OCI-LY1 (cell line): ENCODE measurements around the gene AVP.

ENCODE experiments used
- H2AFZ ChIP-seq: fragments of 200-600 bp; sonication (generic), shearing (Covaris generic); 2 replicates; pipeline ENCODE4 v1.6.0; 2014; ENCODE audit warnings: antibody characterized with exemption, mild to moderate bottlenecking, low read length
- H3F3A ChIP-seq: fragments of 200-600 bp; sonication (generic), shearing (Covaris generic); 2 replicates; pipeline ENCODE4 v1.6.0; 2014; ENCODE audit warnings: mild to moderate bottlenecking, antibody characterized with exemption, low read length, moderate library complexity; ENCODE audit not compliant: insufficient read depth
- H3K27ac ChIP-seq: fragments of 200-600 bp; sonication (generic); 2 replicates; pipeline ENCODE4 v1.5.1; 2014; ENCODE audit warnings: low read length, mixed run types, mild to moderate bottlenecking, low read depth; ENCODE audit not compliant: poor library complexity, severe bottlenecking
- H3K27me3 ChIP-seq: fragments of 200-600 bp; sonication (generic); 2 replicates; pipeline ENCODE4 v1.6.0; 2014; ENCODE audit warnings: antibody characterized with exemption, mild to moderate bottlenecking, low read length, moderate library complexity; ENCODE audit not compliant: insufficient read depth
- H3K36me3 ChIP-seq: fragments of 200-600 bp; sonication (generic); 2 replicates; pipeline ENCODE4 v1.6.1; 2014; ENCODE audit warnings: mild to moderate bottlenecking, antibody characterized with exemption, low read length, moderate library complexity, mixed read lengths; ENCODE audit not compliant: insufficient read depth
- H3K4me1 ChIP-seq: fragments of 200-600 bp; sonication (generic); 2 replicates; pipeline ENCODE4 v1.5.1; 2014; ENCODE audit warnings: mild to moderate bottlenecking, low read length, moderate library complexity; ENCODE audit not compliant: insufficient read depth, severe bottlenecking
- H3K4me2 ChIP-seq: fragments of 200-600 bp; sonication (generic), shearing (Covaris generic); 2 replicates; pipeline ENCODE4 v1.6.1; 2014; ENCODE audit warnings: low read length
- H3K4me3 ChIP-seq: fragments of 200-600 bp; sonication (generic); 2 replicates; pipeline ENCODE4 v1.5.1; 2014; ENCODE audit warnings: low read length, low read depth, mild to moderate bottlenecking, mixed read lengths; ENCODE audit not compliant: poor library complexity, severe bottlenecking
- H3K79me2 ChIP-seq: fragments of 200-600 bp; shearing (Covaris generic); 2 replicates; pipeline ENCODE4 v1.6.1; 2016; ENCODE audit warnings: mixed run types, low read length, mixed read lengths; ENCODE audit not compliant: insufficient read depth
- H3K9ac ChIP-seq: fragments of 200-600 bp; sonication (generic), shearing (Covaris generic); 2 replicates; pipeline ENCODE4 v1.6.1; 2014; ENCODE audit warnings: mild to moderate bottlenecking, low read length, mixed read lengths
- H3K9me2 ChIP-seq: fragments of 200-600 bp; sonication (generic), shearing (Covaris generic); 2 replicates; pipeline ENCODE4 v1.6.1; 2014; ENCODE audit warnings: low read depth, mild to moderate bottlenecking, low read length, mixed read lengths
- H3K9me3 ChIP-seq: fragments of 200-600 bp; shearing (Covaris generic); 2 replicates; pipeline ENCODE4 v1.6.1; 2014; ENCODE audit warnings: low read length, mixed read lengths
- H4K20me1 ChIP-seq: fragments of 200-600 bp; sonication (generic), shearing (Covaris generic); 2 replicates; pipeline ENCODE4 v1.6.0; 2016; ENCODE audit warnings: mild to moderate bottlenecking, low read length; ENCODE audit not compliant: insufficient read depth
- EZH2 ChIP-seq: fragments of 200-600 bp; sonication (generic), shearing (Covaris generic); IDR thresholded peaks from 2 replicates; pipeline ENCODE4 v1.8.0; 2017; ENCODE audit warnings: borderline replicate concordance, mixed run types, mild to moderate bottlenecking, antibody characterized with exemption, low read length, moderate library complexity, mixed read lengths
- TF ChIP-seq, protein P1 (sequence below): fragments of 200-600 bp; sonication (generic), shearing (Covaris generic); IDR thresholded peaks from 2 replicates; pipeline ENCODE4 v1.5.1; 2017; ENCODE audit warnings: mild to moderate bottlenecking, antibody characterized with exemption, low read length, moderate library complexity, mixed read lengths

Gene AVP

DNA sequence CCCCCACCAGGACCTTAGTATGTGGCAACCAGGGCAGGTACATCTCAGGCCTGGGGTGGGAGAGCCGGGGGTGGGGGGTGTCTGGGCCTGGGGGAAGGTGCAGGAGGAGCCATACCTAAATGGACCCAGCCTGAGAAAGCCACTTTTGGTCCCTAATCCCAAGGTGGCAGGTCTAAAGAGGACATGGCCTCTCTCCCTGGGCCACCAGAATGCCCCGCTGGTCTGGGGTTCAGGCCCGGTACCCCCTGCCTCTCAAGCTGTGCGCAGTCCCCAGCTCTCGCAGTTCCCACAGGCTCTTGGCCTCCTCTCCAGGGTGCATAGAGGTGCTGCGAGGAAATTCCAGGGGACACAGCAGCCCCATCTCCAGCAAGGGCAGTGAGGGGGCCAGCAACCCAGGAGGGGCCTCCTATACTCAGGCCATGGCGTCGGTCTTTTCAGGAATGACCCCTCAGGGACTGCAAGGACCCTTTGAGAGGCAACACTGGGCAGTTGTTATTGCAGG, 1.1 kb upstream of the AVP start:
- H3K9me2 ChIP-seq, result no peaks in the 10 kb centered on the region
- H3K27me3 ChIP-seq, result no peaks in the 10 kb centered on the region; the same call in 1 of the 2 replicates
- H3K79me2 ChIP-seq, result no peaks in the 10 kb centered on the region
- no peak overlapping the region for H3K4me2 ChIP-seq
- H2AFZ ChIP-seq, result no peak overlapping the region
- no peak overlapping the region for H3K9ac ChIP-seq
- H3K27ac ChIP-seq, result no peak overlapping the region
- H3F3A ChIP-seq, result no peaks in the 10 kb centered on the region
- no peaks in the 10 kb centered on the region for H3K9me3 ChIP-seq
- no peak overlapping the region for H3K4me3 ChIP-seq
- TF ChIP-seq EZH2, result no peak
- TF ChIP-seq, protein P1, sequence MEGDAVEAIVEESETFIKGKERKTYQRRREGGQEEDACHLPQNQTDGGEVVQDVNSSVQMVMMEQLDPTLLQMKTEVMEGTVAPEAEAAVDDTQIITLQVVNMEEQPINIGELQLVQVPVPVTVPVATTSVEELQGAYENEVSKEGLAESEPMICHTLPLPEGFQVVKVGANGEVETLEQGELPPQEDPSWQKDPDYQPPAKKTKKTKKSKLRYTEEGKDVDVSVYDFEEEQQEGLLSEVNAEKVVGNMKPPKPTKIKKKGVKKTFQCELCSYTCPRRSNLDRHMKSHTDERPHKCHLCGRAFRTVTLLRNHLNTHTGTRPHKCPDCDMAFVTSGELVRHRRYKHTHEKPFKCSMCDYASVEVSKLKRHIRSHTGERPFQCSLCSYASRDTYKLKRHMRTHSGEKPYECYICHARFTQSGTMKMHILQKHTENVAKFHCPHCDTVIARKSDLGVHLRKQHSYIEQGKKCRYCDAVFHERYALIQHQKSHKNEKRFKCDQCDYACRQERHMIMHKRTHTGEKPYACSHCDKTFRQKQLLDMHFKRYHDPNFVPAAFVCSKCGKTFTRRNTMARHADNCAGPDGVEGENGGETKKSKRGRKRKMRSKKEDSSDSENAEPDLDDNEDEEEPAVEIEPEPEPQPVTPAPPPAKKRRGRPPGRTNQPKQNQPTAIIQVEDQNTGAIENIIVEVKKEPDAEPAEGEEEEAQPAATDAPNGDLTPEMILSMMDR, result no peak
- no peaks in the 10 kb centered on the region for H3K4me1 ChIP-seq
- H4K20me1 ChIP-seq, result no peaks in the 10 kb centered on the region
- H3K36me3 ChIP-seq, result no peaks in the 10 kb centered on the region

DNA sequence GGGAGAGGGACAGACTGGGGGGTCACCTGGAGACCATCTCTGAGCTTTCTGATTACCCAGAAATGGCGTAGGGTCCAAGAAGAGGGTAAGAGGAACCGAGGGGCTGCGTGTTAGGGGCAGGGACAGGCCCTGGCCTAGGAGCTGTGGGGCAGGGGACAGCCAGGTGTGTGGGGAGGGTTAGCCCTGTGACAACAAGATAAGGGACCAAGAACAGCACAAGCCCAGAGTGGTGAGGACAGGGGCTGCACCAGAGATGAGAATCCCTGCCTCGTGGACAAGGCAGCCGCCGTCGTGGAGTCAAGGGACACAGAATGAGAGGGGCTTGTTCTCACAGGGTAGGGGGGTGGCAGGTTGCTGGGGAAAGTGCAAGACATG, 449 bp upstream of the AVP start:
- Histone ChIP-seq H3K9me3 (no peaks in the 10 kb centered on the region), H3K79me2 (no peaks in the 10 kb centered on the region), H3K27ac (no peak overlapping the region), H3K4me2 (no peak overlapping the region), H3K36me3 (no peaks in the 10 kb centered on the region), H3F3A (no peaks in the 10 kb centered on the region), H3K27me3 (no peaks in the 10 kb centered on the region; the same call in 1 of the 2 replicates), H3K9ac (no peak overlapping the region), H3K4me3 (no peak overlapping the region), H3K4me1 (no peaks in the 10 kb centered on the region), H4K20me1 (no peaks in the 10 kb centered on the region), H2AFZ (no peak overlapping the region), H3K9me2 (no peaks in the 10 kb centered on the region)
- TF ChIP-seq, protein P1, result no peak
- no peak for TF ChIP-seq EZH2

DNA sequence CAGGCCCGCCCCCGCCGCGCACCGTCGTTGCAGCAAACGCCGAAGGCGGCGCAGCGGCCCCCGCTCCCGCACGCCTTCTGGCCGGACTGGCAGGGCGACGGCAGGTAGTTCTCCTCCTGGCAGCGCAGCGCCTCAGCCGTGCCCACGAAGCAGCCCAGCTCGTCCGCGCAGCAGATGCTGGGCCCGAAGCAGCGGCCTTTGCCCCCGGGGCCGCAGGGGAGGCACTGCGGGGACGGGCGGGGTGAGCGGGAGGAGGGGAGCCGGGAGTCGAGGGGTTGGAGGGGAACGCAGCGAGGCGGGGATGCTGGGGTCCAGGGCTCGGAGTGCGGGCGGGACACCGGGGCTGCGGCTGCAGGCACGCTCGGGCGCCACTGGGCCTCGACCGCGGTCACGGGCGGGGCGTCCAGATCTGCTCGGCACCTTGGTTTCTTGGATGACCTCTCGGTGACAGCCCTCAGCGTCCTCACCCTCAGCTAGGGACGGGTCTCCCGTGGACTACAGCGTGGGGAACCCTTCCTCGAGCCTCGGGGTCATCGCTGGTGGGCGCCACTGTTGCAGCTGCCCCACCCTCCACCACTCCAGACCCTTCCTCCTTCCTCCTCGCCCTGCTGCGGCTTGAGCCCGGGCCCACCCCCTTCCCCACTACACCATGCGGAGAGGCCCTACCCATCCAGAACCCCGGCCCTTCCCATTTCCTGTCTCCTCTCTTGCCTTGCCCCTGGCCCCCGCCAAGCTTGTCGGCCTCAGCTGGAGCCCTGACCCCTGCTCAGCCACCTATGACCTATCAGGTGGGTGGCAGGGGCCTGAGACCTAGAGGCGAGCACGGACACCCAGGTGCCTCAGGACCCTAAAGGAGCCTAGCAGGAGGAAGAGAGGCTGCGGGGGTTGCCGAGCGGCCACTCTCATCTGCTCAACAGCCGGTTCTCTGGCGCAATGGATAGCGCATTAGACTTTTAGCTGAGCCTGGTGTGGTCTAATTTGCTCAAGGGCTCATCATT, 1.3 kb downstream of the AVP start:
- no peak overlapping the region for H2AFZ ChIP-seq
- no peaks in the 10 kb centered on the region for H3K9me2 ChIP-seq
- no peaks in the 10 kb centered on the region for H3K9me3 ChIP-seq
- H3K27me3 ChIP-seq, result no peaks in the 10 kb centered on the region
- H4K20me1 ChIP-seq, result no peaks in the 10 kb centered on the region
- H3K79me2 ChIP-seq, result no peaks in the 10 kb centered on the region
- H3K4me2 ChIP-seq, result no peak overlapping the region
- TF ChIP-seq, protein P1, result no peak
- no peak for TF ChIP-seq EZH2
- H3K27ac ChIP-seq, result no peak overlapping the region
- no peak overlapping the region for H3K4me3 ChIP-seq
- H3F3A ChIP-seq, result no peaks in the 10 kb centered on the region
- no peak overlapping the region for H3K9ac ChIP-seq
- H3K4me1 ChIP-seq, result no peaks in the 10 kb centered on the region
- no peaks in the 10 kb centered on the region for H3K36me3 ChIP-seq
